Measurements from ENCODE around the gene KLHL6. TPM values are rescaled to one million over a fixed set of nuclear protein-coding genes. Genes with fewer than 3 reads are reported as not detected.

The KLHL6 gene
- total RNA-seq, 4 donors from 2014 or later = 0.67 to 2.7 (median 1.0) TPM

DNA sequence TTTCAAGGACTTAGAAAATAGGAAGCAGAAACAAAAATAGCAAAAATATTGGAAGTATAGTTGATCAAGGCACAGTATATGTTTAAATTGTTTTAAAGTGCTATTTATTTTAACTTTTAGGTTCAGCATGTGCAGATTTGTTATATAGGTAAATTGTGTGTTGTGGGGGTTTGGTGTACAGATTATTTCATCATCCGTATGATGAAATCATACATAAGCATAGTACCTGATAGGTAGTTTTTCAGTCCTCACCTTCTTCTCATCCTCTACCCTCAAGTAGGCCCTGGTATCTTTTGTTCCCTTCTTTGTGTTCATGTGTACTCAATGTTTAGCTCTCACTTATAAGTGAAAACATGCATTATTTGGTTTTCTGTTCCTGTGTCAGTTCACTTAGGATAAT is 50.9 kb downstream of the KLHL6 start:
- WGBS, 2 donors = 92 to 98% methylated on average over 1 of the region's 1 CpG
- peaks cover 0 to under 1% of the 10 kb centered on the region in 2 donors for H3K4me1 ChIP-seq
- DNase-seq = no peak
- no peaks in the 10 kb centered on the region for H3K9me3 ChIP-seq
- TF ChIP-seq, protein P1, sequence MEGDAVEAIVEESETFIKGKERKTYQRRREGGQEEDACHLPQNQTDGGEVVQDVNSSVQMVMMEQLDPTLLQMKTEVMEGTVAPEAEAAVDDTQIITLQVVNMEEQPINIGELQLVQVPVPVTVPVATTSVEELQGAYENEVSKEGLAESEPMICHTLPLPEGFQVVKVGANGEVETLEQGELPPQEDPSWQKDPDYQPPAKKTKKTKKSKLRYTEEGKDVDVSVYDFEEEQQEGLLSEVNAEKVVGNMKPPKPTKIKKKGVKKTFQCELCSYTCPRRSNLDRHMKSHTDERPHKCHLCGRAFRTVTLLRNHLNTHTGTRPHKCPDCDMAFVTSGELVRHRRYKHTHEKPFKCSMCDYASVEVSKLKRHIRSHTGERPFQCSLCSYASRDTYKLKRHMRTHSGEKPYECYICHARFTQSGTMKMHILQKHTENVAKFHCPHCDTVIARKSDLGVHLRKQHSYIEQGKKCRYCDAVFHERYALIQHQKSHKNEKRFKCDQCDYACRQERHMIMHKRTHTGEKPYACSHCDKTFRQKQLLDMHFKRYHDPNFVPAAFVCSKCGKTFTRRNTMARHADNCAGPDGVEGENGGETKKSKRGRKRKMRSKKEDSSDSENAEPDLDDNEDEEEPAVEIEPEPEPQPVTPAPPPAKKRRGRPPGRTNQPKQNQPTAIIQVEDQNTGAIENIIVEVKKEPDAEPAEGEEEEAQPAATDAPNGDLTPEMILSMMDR (IDR thresholded peaks at IDR 0.05) = no peak
- TF ChIP-seq POLR2A (IDR thresholded peaks at IDR 0.05) = no peak
- intact Hi-C loops (cut with DNase I) = no loop called here
- H3K27me3 ChIP-seq = no peaks in the 10 kb centered on the region
- H3K27ac ChIP-seq = no peak overlapping the region
- no peaks in the 10 kb centered on the region for H3K36me3 ChIP-seq
- no peak overlapping the region for H3K4me3 ChIP-seq (replicated peaks in 1 of 3)

DNA sequence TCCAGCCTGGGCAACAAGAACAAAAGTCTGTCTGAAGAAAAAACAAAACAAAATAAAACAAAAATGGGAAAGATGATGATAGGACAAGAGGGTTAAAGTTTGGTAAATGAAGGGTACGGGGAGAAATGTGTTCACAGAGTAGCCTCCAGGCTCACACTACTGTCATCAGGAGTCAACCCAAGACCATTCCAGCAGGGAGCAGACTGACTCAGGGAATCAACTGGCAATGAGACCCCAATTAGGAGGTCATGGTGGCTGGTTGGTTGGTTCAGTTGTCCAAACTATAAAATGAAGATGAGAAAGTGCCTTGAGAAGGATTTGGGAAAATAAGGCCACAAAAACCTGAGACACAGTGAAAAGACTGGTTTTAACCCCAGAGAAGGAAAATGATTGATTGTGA is 51.8 kb downstream of the KLHL6 start:
- 79 to 93% methylated on average over 1 of the region's 1 CpG for WGBS, 2 donors
- Histone ChIP-seq H3K27ac (no peak overlapping the region), H3K9me3 (no peaks in the 10 kb centered on the region), H3K36me3 (no peaks in the 10 kb centered on the region), H3K27me3 (no peaks in the 10 kb centered on the region), H3K4me1 (peaks cover 3 to 8% of the 10 kb centered on the region in 2 donors), H3K4me3 (replicated peaks in 1 of 3) (no peak overlapping the region)
- intact Hi-C loops (cut with DNase I) = no loop called here
- TF ChIP-seq, protein P1 (IDR thresholded peaks at IDR 0.05) = no peak
- no peak for TF ChIP-seq POLR2A (IDR thresholded peaks at IDR 0.05)
- DNase-seq = no peak

DNA sequence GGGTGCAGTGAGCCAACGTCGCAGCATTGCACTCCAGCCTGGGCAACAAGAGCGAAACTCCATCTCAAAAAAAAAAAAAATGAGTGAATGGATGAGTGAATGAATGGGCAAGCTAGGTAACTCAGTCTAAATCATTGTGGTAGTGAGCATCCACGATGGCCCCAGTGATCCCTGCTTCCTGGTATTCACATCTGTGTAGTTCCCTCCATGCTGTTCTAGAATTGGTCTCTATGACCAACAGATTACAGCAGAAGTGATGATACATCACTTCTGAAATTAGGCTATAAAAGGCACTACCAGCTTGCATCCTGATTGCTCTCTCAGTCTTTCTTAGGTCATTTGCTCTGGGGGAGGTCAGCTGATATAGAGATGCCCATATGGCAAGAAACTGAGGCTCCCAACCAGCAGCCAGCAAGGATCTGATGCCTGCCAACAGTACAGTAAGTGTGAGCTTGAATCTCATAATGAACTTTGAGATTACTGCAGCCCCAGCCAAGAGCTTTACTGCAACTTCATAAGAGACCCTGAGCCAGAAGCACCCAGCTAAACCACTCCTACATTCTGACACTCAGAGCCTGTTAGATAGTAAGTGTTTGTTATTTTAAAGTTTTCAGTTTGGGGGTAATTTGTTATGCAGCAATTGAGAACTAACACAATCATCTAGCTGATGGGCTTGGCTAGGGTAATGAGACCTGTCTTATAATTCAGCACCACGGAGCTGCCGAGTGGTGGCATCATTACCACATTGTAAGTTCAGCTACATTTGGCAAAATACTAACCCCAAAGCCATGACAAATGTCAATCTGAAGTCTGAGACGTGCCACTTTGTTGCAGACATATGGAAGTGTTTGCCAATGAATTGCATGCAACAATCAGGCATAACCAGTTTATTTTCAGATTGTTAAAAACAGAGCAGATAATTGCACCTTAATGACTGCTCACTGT is 53.0 kb downstream of the KLHL6 start:
- 76 to 81% methylated on average over 7 of the region's 7 CpGs for WGBS, 2 donors
- no peak overlapping the region for H3K4me3 ChIP-seq (replicated peaks in 1 of 3)
- no peaks in the 10 kb centered on the region for H3K36me3 ChIP-seq
- no peak for DNase-seq
- no peaks in the 10 kb centered on the region for H3K9me3 ChIP-seq
- no peak overlapping the region for H3K27ac ChIP-seq
- peaks cover 3 to 8% of the 10 kb centered on the region in 2 donors for H3K4me1 ChIP-seq
- intact Hi-C loops (cut with DNase I) = no loop called here
- H3K27me3 ChIP-seq = no peaks in the 10 kb centered on the region
- TF ChIP-seq POLR2A (IDR thresholded peaks at IDR 0.05) = no peak
- TF ChIP-seq, protein P1 (IDR thresholded peaks at IDR 0.05) = no peak

DNA sequence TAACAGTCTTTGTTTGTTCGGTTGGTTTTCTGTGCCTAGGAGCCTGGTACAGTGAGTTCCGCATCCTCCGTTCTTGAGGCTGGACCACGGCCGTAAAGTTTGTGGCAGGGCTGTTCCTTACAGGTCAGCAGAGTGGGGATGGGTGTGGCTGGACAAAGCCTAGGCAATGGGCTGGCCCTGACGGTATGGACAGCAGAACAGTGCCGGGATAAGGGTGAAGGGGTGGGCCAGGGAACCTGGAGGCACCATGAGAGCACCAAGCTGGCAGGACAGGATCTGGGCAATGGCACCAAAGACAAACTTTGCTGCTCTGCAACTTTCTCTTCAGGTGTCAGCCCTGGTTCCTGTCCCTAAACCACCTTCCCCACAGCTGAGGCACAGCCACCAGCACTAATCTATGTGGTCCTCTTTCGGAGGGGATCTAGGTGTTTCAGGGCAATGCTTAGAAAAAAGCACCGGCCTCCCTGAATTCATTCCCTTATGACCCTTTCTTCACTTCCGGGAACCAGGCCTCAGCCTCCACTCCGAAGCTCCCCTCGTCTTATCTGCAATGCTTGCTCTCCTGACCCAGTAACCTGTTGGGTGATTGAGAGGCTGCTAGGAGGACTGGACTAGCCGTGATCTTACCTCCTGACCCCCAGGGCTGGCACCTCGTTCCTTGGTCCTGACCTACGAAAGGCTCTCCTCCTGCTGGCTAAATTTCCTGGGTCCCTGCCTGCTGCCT is 54.4 kb downstream of the KLHL6 start:
- Histone ChIP-seq H3K36me3 (no peaks in the 10 kb centered on the region), H3K9me3 (no peaks in the 10 kb centered on the region), H3K27me3 (no peaks in the 10 kb centered on the region), H3K4me3 (replicated peaks in 1 of 3) (no peak overlapping the region), H3K27ac (no peak overlapping the region), H3K4me1 (peaks cover 3 to 8% of the 10 kb centered on the region in 2 donors)
- TF ChIP-seq, protein P1 (IDR thresholded peaks at IDR 0.05) = no peak
- no peak for TF ChIP-seq POLR2A (IDR thresholded peaks at IDR 0.05)
- WGBS, 2 donors = 94 to 96% methylated on average over 15 of the region's 15 CpGs
- no peak for DNase-seq
- intact Hi-C loops (cut with DNase I) = no loop called here

DNA sequence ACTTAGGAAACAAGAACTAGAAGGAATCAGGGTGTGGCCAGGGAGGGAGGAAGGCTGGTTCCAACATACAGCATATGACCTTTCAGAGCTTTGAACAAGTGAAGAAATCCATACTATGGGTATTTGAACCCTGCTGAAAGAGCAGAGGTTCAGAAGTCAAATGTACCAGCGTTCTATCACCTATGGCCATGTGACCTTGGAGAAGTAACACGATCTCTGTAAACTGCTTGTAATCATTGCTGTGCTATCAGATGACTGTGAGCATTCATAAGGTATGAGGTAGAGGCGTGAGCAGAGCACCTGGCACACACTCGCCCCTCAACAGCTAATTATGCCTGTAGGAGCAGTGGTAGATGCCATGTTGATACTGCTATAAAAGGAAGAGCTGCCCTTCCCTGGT is 55.2 kb downstream of the KLHL6 start:
- Histone ChIP-seq H3K36me3 (no peaks in the 10 kb centered on the region), H3K27ac (no peak overlapping the region), H3K9me3 (no peaks in the 10 kb centered on the region), H3K4me1 (peaks cover 3 to 8% of the 10 kb centered on the region in 2 donors), H3K4me3 (replicated peaks in 1 of 3) (no peak overlapping the region), H3K27me3 (no peaks in the 10 kb centered on the region)
- 90 to 94% methylated on average over 4 of the region's 4 CpGs for WGBS, 2 donors
- DNase-seq = no peak
- TF ChIP-seq, protein P1 (IDR thresholded peaks at IDR 0.05) = no peak
- no peak for TF ChIP-seq POLR2A (IDR thresholded peaks at IDR 0.05)
- intact Hi-C loops (cut with DNase I) = no loop called here

Data from thyroid gland (tissue), 4 donors.